Measurements from ENCODE around the gene MCUB. TPM values are rescaled to one million over a fixed set of nuclear protein-coding genes. Genes with fewer than 3 reads are reported as not detected.

Gene MCUB
- total RNA-seq, 1 experiment from 2014 or later: 14.8 TPM

DNA sequence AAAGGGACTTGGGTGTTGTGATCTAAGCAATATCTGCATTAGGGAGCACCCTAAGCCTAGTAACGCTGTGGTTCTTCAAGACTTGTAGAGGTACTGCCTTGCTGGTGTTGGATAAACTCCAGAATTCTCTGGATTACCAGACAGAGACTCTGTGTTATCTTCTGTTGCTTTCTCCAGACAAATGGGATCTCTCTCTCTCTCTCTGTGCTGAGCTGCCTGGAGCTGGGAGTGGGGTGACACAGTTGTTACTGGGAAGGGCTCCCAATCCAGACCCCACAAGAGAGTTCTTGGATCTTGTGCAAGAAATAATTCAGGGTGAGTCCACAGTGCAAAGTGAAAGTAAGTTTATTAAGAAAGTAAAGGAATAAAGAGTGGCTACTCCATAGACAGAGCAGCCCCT is 48.8 kb downstream of the MCUB start:
- peaks cover 1 to 19% (median 4%) of the 10 kb centered on the region in 3 experiments; a peak in 6 of 7 replicates for H3K36me3 Mint-ChIP-seq (ENCODE audit: insufficient read depth in 1 of 3, low read depth in 3 of 3)
- Histone ChIP-seq H2BK15ac (ENCODE audit: low read depth, low read length) (no peak overlapping the region), H3T11ph (ENCODE audit: low read length) (no peak overlapping the region), H3K9me3 (ENCODE audit: control insufficient read depth, low read depth, low read length) (no peaks in the 10 kb centered on the region), H3K4me1 (ENCODE audit: insufficient read depth, low read length) (no peaks in the 10 kb centered on the region), H3K56ac (ENCODE audit: insufficient read length, low read depth, low read length) (no peak overlapping the region), H3K4me2 (ENCODE audit: insufficient read depth, insufficient read length, low read length) (no peak overlapping the region), H3K23ac (ENCODE audit: insufficient read length, low read depth, low read length) (no peak overlapping the region), H2BK5ac (ENCODE audit: insufficient read length, low read length) (no peak overlapping the region), H2BK12ac (ENCODE audit: insufficient read length, low read depth, low read length) (no peak overlapping the region), H2AFZ (ENCODE audit: low read length) (no peak overlapping the region), H4K91ac (ENCODE audit: insufficient read length, low read depth, low read length) (no peak overlapping the region), H2AK5ac (ENCODE audit: insufficient read length, low read length) (no peak overlapping the region), H3K14ac (ENCODE audit: insufficient read depth, low read length) (no peak overlapping the region), H4K8ac (replicated peaks; ENCODE audit: insufficient read length, low read depth, low read length) (no peak overlapping the region), H4K20me1 (ENCODE audit: control insufficient read depth, insufficient read depth, insufficient read length) (no peaks in the 10 kb centered on the region), H3K27me3 (ENCODE audit: insufficient read depth, low read length) (no peaks in the 10 kb centered on the region), H2BK20ac (ENCODE audit: low read depth, low read length, poor library complexity, severe bottlenecking) (no peak overlapping the region), H2BK120ac (ENCODE audit: low read depth, low read length, poor library complexity, severe bottlenecking) (no peak overlapping the region), H3K27ac (ENCODE audit: insufficient read length, low read depth, low read length) (no peak overlapping the region), H3K18ac (ENCODE audit: insufficient read length, low read depth, low read length) (no peak overlapping the region), H3K23me2 (ENCODE audit: insufficient read length, low read depth, low read length, poor library complexity, severe bottlenecking) (no peaks in the 10 kb centered on the region), H3K4ac (ENCODE audit: low read depth, low read length) (no peak overlapping the region), H3K9ac (ENCODE audit: extremely low read depth, insufficient read length, low read length) (no peak overlapping the region), H3K79me2 (ENCODE audit: insufficient read depth, low read length) (no peaks in the 10 kb centered on the region), H3K79me1 (ENCODE audit: insufficient read depth, low read depth, low read length, poor library complexity, severe bottlenecking) (no peaks in the 10 kb centered on the region), H4K5ac (ENCODE audit: insufficient read length, low read depth, low read length) (no peak overlapping the region)
- peaks cover 9 to 10% of the 10 kb centered on the region in 2 experiments; a peak in 2 of 5 replicates for H3K9me3 Mint-ChIP-seq
- H3K4me1 Mint-ChIP-seq: no peaks in the 10 kb centered on the region
- TF ChIP-seq, protein P1, sequence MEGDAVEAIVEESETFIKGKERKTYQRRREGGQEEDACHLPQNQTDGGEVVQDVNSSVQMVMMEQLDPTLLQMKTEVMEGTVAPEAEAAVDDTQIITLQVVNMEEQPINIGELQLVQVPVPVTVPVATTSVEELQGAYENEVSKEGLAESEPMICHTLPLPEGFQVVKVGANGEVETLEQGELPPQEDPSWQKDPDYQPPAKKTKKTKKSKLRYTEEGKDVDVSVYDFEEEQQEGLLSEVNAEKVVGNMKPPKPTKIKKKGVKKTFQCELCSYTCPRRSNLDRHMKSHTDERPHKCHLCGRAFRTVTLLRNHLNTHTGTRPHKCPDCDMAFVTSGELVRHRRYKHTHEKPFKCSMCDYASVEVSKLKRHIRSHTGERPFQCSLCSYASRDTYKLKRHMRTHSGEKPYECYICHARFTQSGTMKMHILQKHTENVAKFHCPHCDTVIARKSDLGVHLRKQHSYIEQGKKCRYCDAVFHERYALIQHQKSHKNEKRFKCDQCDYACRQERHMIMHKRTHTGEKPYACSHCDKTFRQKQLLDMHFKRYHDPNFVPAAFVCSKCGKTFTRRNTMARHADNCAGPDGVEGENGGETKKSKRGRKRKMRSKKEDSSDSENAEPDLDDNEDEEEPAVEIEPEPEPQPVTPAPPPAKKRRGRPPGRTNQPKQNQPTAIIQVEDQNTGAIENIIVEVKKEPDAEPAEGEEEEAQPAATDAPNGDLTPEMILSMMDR (conservative IDR thresholded peaks at IDR 0.05): no peak
- peak overlapping the region in 1 of 3 experiments; percentile 75; a peak in 2 of 7 replicates for H3K27ac Mint-ChIP-seq
- WGBS (ENCODE audit: extremely low coverage, insufficient read length, low lambda C conversion rate): no CpG with 5 or more reads among the region's 1 CpG
- no peak overlapping the region for H3K4me3 Mint-ChIP-seq
- DNase-seq: no peak
- H3K27me3 Mint-ChIP-seq (ENCODE audit: low read depth): no peaks in the 10 kb centered on the region

All from H9 (cell line).